Activated CD8-positive, alpha-beta T cell treated with anti-CD3 and anti-CD28 coated beads, Interleukin-2, amount 10 ng/mL, durations not matched to agents 7 days and 5 days (primary cell): ENCODE data around the gene GMCL2. TPM values are rescaled to one million over a fixed set of nuclear protein-coding genes. Genes with fewer than 3 reads are reported as not detected.

Experiments used
- ATAC-seq: fragments of 150-1000 bp; cut with Tn5 transposase; one replicate; pipeline ENCODE4 v1.10.0; 2021; ENCODE audit warnings: moderate library complexity
- CTCF ChIA-PET: fragments of 350-600 bp; sonication (Branson Sonifier 250); formaldehyde crosslinking; loops from one replicate; lab custom pipeline; 2021; ENCODE audit warnings: antibody characterized with exemption; lab: Charles Lee
- POLR2A ChIA-PET: fragments of 350-600 bp; sonication (Branson Sonifier 250); formaldehyde crosslinking; loops from one replicate; lab custom pipeline; 2021; ENCODE audit warnings: antibody characterized with exemption; lab: Charles Lee
- DNase-seq: peaks from one replicate; pipeline ENCODE4 v3.0.0-alpha.2; 2020
- H3K27ac Mint-ChIP-seq: one replicate; pipeline ENCODE4 v1.8.0; 2021; ENCODE audit warnings: mild to moderate bottlenecking, mixed read lengths
- H3K27me3 Mint-ChIP-seq: one replicate; pipeline ENCODE4 v1.8.0; 2021; ENCODE audit warnings: low read depth, mixed read lengths
- H3K36me3 Mint-ChIP-seq: one replicate; pipeline ENCODE4 v1.8.0; 2021; ENCODE audit warnings: low read depth, mixed read lengths
- H3K4me1 Mint-ChIP-seq: one replicate; pipeline ENCODE4 v1.8.0; 2021; ENCODE audit warnings: low read depth, mixed read lengths
- H3K4me3 Mint-ChIP-seq: one replicate; pipeline ENCODE4 v1.8.0; 2021; ENCODE audit warnings: mild to moderate bottlenecking, mixed read lengths
- H3K9me3 Mint-ChIP-seq: one replicate; pipeline ENCODE4 v1.8.0; 2022; ENCODE audit warnings: mixed read lengths; ENCODE audit not compliant: insufficient read depth
- total RNA-seq, 2 experiments: library from RNA; stranded (reverse); gene quantifications; one replicate each; pipeline ENCODE4 v1.2.3, GENCODE V29; 2021

GMCL2 gene
- total RNA-seq, 2 experiments from 2014 or later = not detected

DNA sequence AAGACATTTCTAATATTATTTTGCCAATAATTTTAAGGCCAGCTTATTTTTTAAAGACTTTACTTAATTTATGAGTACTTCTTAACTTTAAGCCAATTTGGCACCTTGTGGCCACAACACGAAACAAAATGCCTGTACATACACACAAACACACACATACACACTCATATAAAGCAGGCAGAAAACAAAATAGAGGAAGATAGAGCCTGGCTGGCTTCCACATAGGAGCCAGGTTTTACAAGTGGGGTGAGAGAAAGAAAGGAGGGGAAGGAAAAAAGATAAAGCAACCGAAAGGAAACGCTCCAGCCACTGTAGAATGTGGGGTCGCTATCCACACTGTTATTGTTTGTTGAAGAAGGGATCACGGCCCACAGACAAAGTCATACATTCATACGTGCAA, 10.4 kb downstream of the GMCL2 start:
- H3K27ac Mint-ChIP-seq = no peak overlapping the region
- no peaks in the 10 kb centered on the region for H3K36me3 Mint-ChIP-seq
- ChIA-PET POLR2A (no interaction called here), CTCF (no interaction called here)
- DNase-seq = no peak
- no peak overlapping the region for H3K4me3 Mint-ChIP-seq
- no peaks in the 10 kb centered on the region for H3K4me1 Mint-ChIP-seq
- H3K27me3 Mint-ChIP-seq = no peaks in the 10 kb centered on the region
- no peak for ATAC-seq
- H3K9me3 Mint-ChIP-seq = no peaks in the 10 kb centered on the region

GRCh38 chr5:178174456-178174855, 12.7 kb downstream of the GMCL2 start:
- Mint-ChIP-seq H3K27me3 (peaks cover 2% of the 10 kb centered on the region), H3K9me3 (no peaks in the 10 kb centered on the region), H3K36me3 (no peaks in the 10 kb centered on the region), H3K27ac (no peak overlapping the region), H3K4me1 (no peaks in the 10 kb centered on the region), H3K4me3 (no peak overlapping the region)
- ChIA-PET POLR2A (no interaction called here), CTCF (interaction anchor here (1.1 to 1.2 kb wide), 2 partner anchors 26 to 99 kb away, joined by 3 read pairs; no protein-coding TSS in a partner anchor)
- DNase-seq (no peak), ATAC-seq (no peak)

DNA sequence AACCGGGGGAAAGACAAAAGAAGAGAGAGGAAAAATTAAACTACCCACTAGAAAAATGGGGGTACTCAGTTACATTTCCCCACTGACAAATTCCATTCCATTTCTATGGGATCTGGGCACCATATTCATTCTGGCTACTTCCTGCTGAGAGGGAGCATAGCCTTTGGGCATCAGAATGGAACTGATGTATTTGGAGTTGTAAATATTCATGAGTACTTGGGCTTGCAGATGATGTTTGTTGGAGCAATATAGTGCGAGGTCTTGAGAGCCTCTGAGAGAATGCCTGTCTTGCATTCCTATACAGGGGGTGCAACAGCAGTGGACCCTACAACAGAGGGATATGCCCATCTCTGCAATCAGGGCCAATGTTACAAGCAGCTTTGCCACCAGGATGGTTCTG, 16.7 kb downstream of the GMCL2 start:
- no peak for DNase-seq
- H3K4me3 Mint-ChIP-seq = no peak overlapping the region
- ChIA-PET CTCF (interaction anchor here (1.3 kb wide), 1 partner anchor 95 kb away, joined by 6 read pairs; no protein-coding TSS in a partner anchor), POLR2A (no interaction called here)
- H3K36me3 Mint-ChIP-seq = no peaks in the 10 kb centered on the region
- ATAC-seq = no peak
- H3K27me3 Mint-ChIP-seq = peaks cover 8% of the 10 kb centered on the region
- no peaks in the 10 kb centered on the region for H3K4me1 Mint-ChIP-seq
- no peak overlapping the region for H3K27ac Mint-ChIP-seq
- no peaks in the 10 kb centered on the region for H3K9me3 Mint-ChIP-seq

DNA sequence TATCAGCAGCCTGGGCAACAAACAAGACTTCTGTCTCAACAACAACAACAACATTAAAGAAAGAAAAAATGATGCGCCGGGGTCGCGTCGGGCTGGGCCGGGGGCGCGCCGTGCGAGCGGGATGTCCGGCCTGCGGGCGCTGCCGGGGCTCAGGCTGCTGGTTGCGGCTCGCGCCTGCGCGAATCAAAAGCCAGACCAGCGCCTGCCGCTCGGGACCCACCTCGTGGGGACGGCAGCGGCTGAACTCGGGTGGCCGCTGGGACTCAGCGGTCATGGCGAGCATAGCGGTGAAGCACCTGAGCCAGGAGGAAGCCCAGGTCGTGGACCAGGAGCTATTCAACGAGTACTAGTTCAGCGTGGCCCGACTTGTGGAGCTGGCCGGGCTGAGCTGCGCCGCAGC, 21.6 kb downstream of the GMCL2 start:
- Mint-ChIP-seq H3K27ac (no peak overlapping the region), H3K9me3 (no peaks in the 10 kb centered on the region), H3K4me1 (peaks cover 10% of the 10 kb centered on the region), H3K36me3 (no peaks in the 10 kb centered on the region), H3K4me3 (no peak overlapping the region), H3K27me3 (peaks cover 17% of the 10 kb centered on the region)
- CTCF ChIA-PET = interaction anchor here (1.4 to 1.5 kb wide), 2 partner anchors 45 to 90 kb away, joined by 4 to 11 read pairs; no protein-coding TSS in a partner anchor
- ATAC-seq = no peak
- DNase-seq = no peak
- POLR2A ChIA-PET = no interaction called here

GRCh38 chr5:178163772-178164735, 23.1 kb downstream of the GMCL2 start:
- no peak overlapping the region for H3K27ac Mint-ChIP-seq
- CTCF ChIA-PET = interaction anchor here (0.6 to 3.2 kb wide), 5 partner anchors 10 to 103 kb away, joined by 3 to 45 read pairs (median 4); no protein-coding TSS in a partner anchor
- POLR2A ChIA-PET = no interaction called here
- DNase-seq (peak; percentile 93), ATAC-seq (peak; percentile 99)
- no peaks in the 10 kb centered on the region for H3K36me3 Mint-ChIP-seq
- peaks cover 10% of the 10 kb centered on the region for H3K4me1 Mint-ChIP-seq
- H3K9me3 Mint-ChIP-seq = no peaks in the 10 kb centered on the region
- H3K27me3 Mint-ChIP-seq = peaks cover 12% of the 10 kb centered on the region
- H3K4me3 Mint-ChIP-seq = peak overlapping the region; percentile 6

- POLR2A ChIA-PET = interaction anchor here (0.6 to 1.0 kb wide), 3 partner anchors 9 to 87 kb away, joined by 3 to 4 read pairs (median 4); partner anchors contain the start of gene NHP2
Measured at GRCh38 chr5:178162481-178162880, 24.7 kb downstream of the GMCL2 start.

DNA sequence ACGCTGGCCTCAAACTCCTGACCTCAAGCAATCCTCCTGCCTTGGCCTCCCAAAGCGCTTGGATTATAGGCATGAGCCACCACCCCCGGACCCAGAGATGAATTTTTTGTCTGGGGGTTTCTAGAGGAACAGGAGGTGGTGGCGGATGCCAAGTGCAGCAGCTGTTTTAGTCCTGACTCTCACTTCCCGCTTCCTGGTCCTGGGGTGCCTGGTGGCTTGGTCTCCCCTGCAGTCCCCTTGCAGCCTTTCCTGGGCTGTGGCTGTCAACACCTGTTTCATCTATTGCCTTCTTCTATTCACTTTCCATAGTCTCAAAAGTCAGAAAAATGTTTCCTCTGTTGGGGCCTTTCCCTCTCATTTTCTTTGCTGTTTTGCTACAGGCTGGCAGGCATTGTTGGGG, 27.0 kb downstream of the GMCL2 start:
- CTCF ChIA-PET = no interaction called here
- H3K36me3 Mint-ChIP-seq = no peaks in the 10 kb centered on the region

More at GRCh38 chr5:178162481-178162880, 24.7 kb downstream of the GMCL2 start:
- Mint-ChIP-seq H3K36me3 (no peaks in the 10 kb centered on the region), H3K4me1 (peaks cover 10% of the 10 kb centered on the region), H3K27ac (no peak overlapping the region), H3K4me3 (no peak overlapping the region), H3K9me3 (no peaks in the 10 kb centered on the region), H3K27me3 (peaks cover 9% of the 10 kb centered on the region)
- ATAC-seq (no peak), DNase-seq (no peak)
- CTCF ChIA-PET = interaction anchor here (0.9 to 3.2 kb wide), 4 partner anchors 9 to 86 kb away, joined by 3 to 45 read pairs (median 8); partner anchors contain the start of gene NHP2

GRCh38 chr5:178155065-178155464, 32.1 kb downstream of the GMCL2 start:
- Mint-ChIP-seq H3K9me3 (no peaks in the 10 kb centered on the region), H3K4me1 (peaks cover 29% of the 10 kb centered on the region), H3K27me3 (no peaks in the 10 kb centered on the region), H3K4me3 (no peak overlapping the region), H3K36me3 (peaks cover 17% of the 10 kb centered on the region), H3K27ac (no peak overlapping the region)
- CTCF ChIA-PET = interaction anchor here (1.1 to 7.4 kb wide), 4 partner anchors 9 to 79 kb away, joined by 5 to 83 read pairs (median 8); no protein-coding TSS in a partner anchor
- ATAC-seq (no peak), DNase-seq (no peak)
- POLR2A ChIA-PET = no interaction called here

More for the DNA sequence above, 27.0 kb downstream of the GMCL2 start:
- Mint-ChIP-seq H3K9me3 (no peaks in the 10 kb centered on the region), H3K4me3 (no peak overlapping the region), H3K27me3 (peaks cover 8% of the 10 kb centered on the region), H3K4me1 (peaks cover 10% of the 10 kb centered on the region), H3K27ac (no peak overlapping the region)
- POLR2A ChIA-PET = no interaction called here
- DNase-seq (no peak), ATAC-seq (no peak)

DNA sequence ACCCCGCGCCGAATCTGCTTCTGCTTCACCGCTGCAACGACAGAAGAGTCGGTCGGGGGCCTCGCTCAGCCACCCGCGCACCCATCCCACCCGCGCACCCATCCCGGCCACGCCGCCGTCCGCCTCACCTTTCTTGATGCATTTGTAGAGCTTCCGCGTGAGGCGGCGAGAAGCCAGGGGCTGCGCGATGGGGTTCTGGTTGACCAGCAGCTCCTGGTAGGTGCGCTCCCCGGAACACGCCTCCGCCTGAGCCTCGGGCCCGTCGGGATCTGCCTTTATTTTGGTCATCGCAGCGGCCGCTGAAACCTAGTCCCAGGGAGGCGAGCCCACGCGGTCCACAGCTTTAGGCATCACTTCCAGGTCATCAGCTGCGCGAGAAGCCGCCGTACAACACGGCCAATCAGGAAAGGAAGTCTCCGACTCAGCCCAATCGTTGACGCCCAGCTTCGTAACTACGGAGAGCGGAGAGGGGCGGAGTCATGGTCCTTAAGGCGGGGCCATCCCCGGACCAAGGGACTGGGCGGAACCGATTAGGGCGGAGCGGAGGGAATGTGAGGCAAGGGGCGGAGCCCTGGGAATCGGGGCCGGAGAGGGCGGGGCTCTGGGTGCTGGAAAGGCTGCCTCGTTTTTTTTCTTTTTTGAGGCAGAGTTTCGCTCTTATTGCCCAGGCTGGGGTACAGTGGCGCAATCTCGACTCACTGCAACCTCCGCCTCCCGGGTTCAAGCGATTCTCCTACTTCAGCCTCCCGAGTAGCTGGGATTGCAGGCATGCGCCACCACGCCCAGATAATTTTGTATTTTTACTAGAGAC, 33.4 kb downstream of the GMCL2 start, which contains the start of gene NHP2:
Gene NHP2 (minus strand): TSS at position 356 of the 811 bp plus-strand sequence. CDS start 68 bp downstream, at position 288.
- CTCF ChIA-PET = interaction anchor here (0.8 to 7.4 kb wide), 9 partner anchors 9 to 78 kb away, joined by 4 to 83 read pairs (median 5); no protein-coding TSS in a partner anchor
- H3K4me3 Mint-ChIP-seq = peak within 1 kb of the TSS; percentile 98
- H3K27me3 Mint-ChIP-seq = no peaks in the 10 kb centered on the region
- POLR2A ChIA-PET = interaction anchor here (0.6 to 1.5 kb wide), 3 partner anchors 9 to 51 kb away, joined by 4 to 6 read pairs (median 5); partner anchors contain the start of gene HNRNPAB
- DNase-seq = peak; percentile 99
- peaks cover 43% of the 10 kb centered on the region for H3K4me1 Mint-ChIP-seq
- H3K9me3 Mint-ChIP-seq = no peaks in the 10 kb centered on the region
- peaks cover 22% of the 10 kb centered on the region for H3K36me3 Mint-ChIP-seq
- ATAC-seq = peak; percentile 99
- peak within 1 kb of the TSS; percentile 93 for H3K27ac Mint-ChIP-seq

- H3K27ac Mint-ChIP-seq = peak overlapping the region; percentile 93
- ChIA-PET POLR2A (interaction anchor here (0.7 to 1.5 kb wide), 2 partner anchors 10 to 17 kb away, joined by 3 to 6 read pairs; no protein-coding TSS in a partner anchor), CTCF (interaction anchor here (0.8 to 7.4 kb wide), 6 partner anchors 8 to 77 kb away, joined by 4 to 83 read pairs (median 8); no protein-coding TSS in a partner anchor)
- peak overlapping the region; percentile 98 for H3K4me3 Mint-ChIP-seq
- H3K36me3 Mint-ChIP-seq = peaks cover 27% of the 10 kb centered on the region
- no peak for ATAC-seq
- no peaks in the 10 kb centered on the region for H3K9me3 Mint-ChIP-seq
- H3K27me3 Mint-ChIP-seq = no peaks in the 10 kb centered on the region
- DNase-seq = no peak
- peaks cover 43% of the 10 kb centered on the region for H3K4me1 Mint-ChIP-seq
Measured at GRCh38 chr5:178152491-178153444, 34.4 kb downstream of the GMCL2 start.
